ENCODE results near the gene TESK1.

DNA sequence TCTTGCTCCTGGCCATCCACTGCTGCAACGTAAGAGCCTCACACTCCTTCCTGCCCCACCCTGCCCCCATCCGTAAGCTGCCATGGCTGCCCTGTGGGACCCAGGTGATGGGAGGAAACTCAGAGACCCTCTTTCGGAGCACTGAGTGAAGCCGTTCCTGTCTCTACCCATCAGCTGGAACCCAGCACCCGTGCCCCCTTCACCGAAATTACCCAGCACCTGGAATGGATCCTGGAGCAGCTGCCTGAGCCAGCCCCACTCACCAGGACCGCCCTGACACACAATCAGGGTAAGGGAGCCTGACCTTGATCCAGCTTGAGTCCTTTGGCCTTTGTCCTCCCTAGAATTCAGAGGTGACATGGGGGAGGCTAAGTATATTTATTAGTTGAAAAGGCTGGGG, 3.2 kb downstream of the TESK1 start:
- TF ChIP-seq TARDBP (IDR thresholded peaks at IDR 0.05) (no peak), FOXA1 (IDR thresholded peaks at IDR 0.05) (no peak), SUZ12 (IDR thresholded peaks at IDR 0.05) (no peak), BHLHE40 (IDR thresholded peaks at IDR 0.05; ENCODE audit: borderline replicate concordance) (no peak), FOXM1 (IDR thresholded peaks at IDR 0.05; ENCODE audit: borderline replicate concordance) (no peak), L3MBTL2 (conservative IDR thresholded peaks at IDR 0.05) (no peak), ELF4 (IDR thresholded peaks at IDR 0.05) (no peak), FOXK2 (IDR thresholded peaks at IDR 0.05) (no peak), HDGF (IDR thresholded peaks at IDR 0.05; ENCODE audit: borderline replicate concordance) (no peak), SP1 (IDR thresholded peaks at IDR 0.05) (no peak), ARNT (IDR thresholded peaks at IDR 0.05) (no peak), ZNF384 (IDR thresholded peaks at IDR 0.05) (no peak), LEF1 (IDR thresholded peaks at IDR 0.05; ENCODE audit: borderline replicate concordance) (no peak)
- TF ChIP-seq, protein P1, sequence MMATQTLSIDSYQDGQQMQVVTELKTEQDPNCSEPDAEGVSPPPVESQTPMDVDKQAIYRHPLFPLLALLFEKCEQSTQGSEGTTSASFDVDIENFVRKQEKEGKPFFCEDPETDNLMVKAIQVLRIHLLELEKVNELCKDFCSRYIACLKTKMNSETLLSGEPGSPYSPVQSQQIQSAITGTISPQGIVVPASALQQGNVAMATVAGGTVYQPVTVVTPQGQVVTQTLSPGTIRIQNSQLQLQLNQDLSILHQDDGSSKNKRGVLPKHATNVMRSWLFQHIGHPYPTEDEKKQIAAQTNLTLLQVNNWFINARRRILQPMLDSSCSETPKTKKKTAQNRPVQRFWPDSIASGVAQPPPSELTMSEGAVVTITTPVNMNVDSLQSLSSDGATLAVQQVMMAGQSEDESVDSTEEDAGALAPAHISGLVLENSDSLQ (IDR thresholded peaks at IDR 0.05): no peak

Measured in HEK293T (cell line).